IPS-NIHi7 (cell line): ENCODE measurements around the gene NFASC.

Source experiments
- DNase-seq: peaks from one replicate; pipeline ENCODE4 v3.0.0; 2012; ENCODE audit warnings: mixed read lengths; ENCODE audit errors: extremely low spot score

The NFASC gene

GRCh38 chr1:204979891-204980649 is 109.4 kb downstream of the NFASC start:
- DNase-seq: no peak

- no peak for DNase-seq
Observed at GRCh38 chr1:204980840-204981405, 110.3 kb downstream of the NFASC start.

- DNase-seq: no peak
Observed at GRCh38 chr1:204983136-204983535, 112.5 kb downstream of the NFASC start.

- no peak for DNase-seq
Observed at GRCh38 chr1:204983881-204984280, 113.2 kb downstream of the NFASC start.

- DNase-seq: no peak
Observed at GRCh38 chr1:204984499-204984898, 113.8 kb downstream of the NFASC start.

- DNase-seq: no peak
Observed at GRCh38 chr1:204986181-204986580, 115.5 kb downstream of the NFASC start.

- no peak for DNase-seq
Observed at GRCh38 chr1:204987689-204988088, 117.0 kb downstream of the NFASC start.

GRCh38 chr1:204988196-204988595 is 117.5 kb downstream of the NFASC start:
- DNase-seq: no peak

- peak; percentile 98 for DNase-seq
Observed at GRCh38 chr1:204989266-204990058, 118.8 kb downstream of the NFASC start.

- DNase-seq: peak; percentile 75
Observed at GRCh38 chr1:204990059-204990664, 119.5 kb downstream of the NFASC start.

- no peak for DNase-seq
Observed at GRCh38 chr1:204990721-204991341, 120.2 kb downstream of the NFASC start.

- peak; percentile 78 for DNase-seq
Observed at GRCh38 chr1:204991342-204991844, 120.7 kb downstream of the NFASC start.

GRCh38 chr1:204992201-204992997 is 121.7 kb downstream of the NFASC start:
- DNase-seq: no peak

- DNase-seq: no peak
Observed at GRCh38 chr1:204992998-204993314, 122.3 kb downstream of the NFASC start.

- no peak for DNase-seq
Observed at GRCh38 chr1:204994086-204994862, 123.6 kb downstream of the NFASC start.

- DNase-seq: no peak
Observed at GRCh38 chr1:204996981-204997380, 126.3 kb downstream of the NFASC start.

GRCh38 chr1:204997591-204998355 is 127.1 kb downstream of the NFASC start:
- no peak for DNase-seq

- DNase-seq: no peak
Observed at GRCh38 chr1:205001162-205001561, 130.5 kb downstream of the NFASC start.

GRCh38 chr1:205002705-205003104 is 132.0 kb downstream of the NFASC start:
- DNase-seq: no peak
